ENCODE results near the gene ITGA5.

ITGA5 gene

DNA sequence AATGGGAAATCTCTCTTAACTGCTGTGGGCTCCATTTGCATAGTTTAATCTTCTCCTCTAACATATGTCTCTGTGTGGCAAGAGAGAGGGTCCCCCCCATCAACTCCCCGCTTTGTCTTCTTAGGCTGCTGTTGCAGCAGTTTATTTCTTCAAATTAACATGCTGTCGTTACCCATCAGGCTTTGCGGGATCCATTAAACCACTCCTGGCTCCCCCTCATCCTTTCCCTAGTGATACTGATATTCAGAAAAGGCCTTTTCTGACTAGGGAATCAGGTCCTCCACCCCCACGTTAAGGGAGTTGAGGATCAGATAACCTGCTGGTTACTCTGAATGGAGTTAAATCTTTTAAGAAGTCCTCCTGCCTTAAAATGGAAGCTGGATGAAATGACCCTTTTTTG, 70.0 kb downstream of the ITGA5 start:
- no peak for DNase-seq

Data from NCI-H1105 treated with DMSO at 0.1 percent for 48 hours (cell line).